Activated T-helper 17 cell treated with anti-CD3 and anti-CD28 coated beads, Interleukin-2, amount 50 U/mL, for 72 hours (primary cell): Measurements from ENCODE around the gene PDZD11. TPM values are rescaled to one million over a fixed set of nuclear protein-coding genes. Genes with fewer than 3 reads are reported as not detected.
"Not testable (repeated sequence)": the region's sequence is repeated elsewhere in the genome, so short reads cannot be mapped to it uniquely, and the experiment has no call there.

Source experiments
- ATAC-seq: fragments of 150-1000 bp; cut with Tn5 transposase; replicated peaks from 2 replicates; pipeline ENCODE4 v1.10.0; 2021; ENCODE audit warnings: mild to moderate bottlenecking, moderate library complexity
- H3K27ac Mint-ChIP-seq: one replicate; pipeline ENCODE4 v1.8.0; 2022; ENCODE audit warnings: mixed read lengths
- H3K27me3 Mint-ChIP-seq: one replicate; pipeline ENCODE4 v1.8.0; 2022; ENCODE audit warnings: mixed read lengths
- H3K36me3 Mint-ChIP-seq: one replicate; pipeline ENCODE4 v1.8.0; 2022; ENCODE audit warnings: low read depth, mild to moderate bottlenecking, mixed read lengths
- H3K4me1 Mint-ChIP-seq: one replicate; pipeline ENCODE4 v1.8.0; 2022; ENCODE audit warnings: mixed read lengths
- H3K4me3 Mint-ChIP-seq: one replicate; pipeline ENCODE4 v1.8.0; 2022; ENCODE audit warnings: mild to moderate bottlenecking, mixed read lengths
- H3K9me3 Mint-ChIP-seq: one replicate; pipeline ENCODE4 v1.8.0; 2022; ENCODE audit warnings: mixed read lengths
- total RNA-seq, 2 donors: library from RNA; stranded (reverse); gene quantifications; one replicate each; pipeline ENCODE4 v1.2.3, GENCODE V29; 2022

The PDZD11 gene
- 10 to 100 TPM; 21.6 to 32.1 TPM for total RNA-seq

DNA sequence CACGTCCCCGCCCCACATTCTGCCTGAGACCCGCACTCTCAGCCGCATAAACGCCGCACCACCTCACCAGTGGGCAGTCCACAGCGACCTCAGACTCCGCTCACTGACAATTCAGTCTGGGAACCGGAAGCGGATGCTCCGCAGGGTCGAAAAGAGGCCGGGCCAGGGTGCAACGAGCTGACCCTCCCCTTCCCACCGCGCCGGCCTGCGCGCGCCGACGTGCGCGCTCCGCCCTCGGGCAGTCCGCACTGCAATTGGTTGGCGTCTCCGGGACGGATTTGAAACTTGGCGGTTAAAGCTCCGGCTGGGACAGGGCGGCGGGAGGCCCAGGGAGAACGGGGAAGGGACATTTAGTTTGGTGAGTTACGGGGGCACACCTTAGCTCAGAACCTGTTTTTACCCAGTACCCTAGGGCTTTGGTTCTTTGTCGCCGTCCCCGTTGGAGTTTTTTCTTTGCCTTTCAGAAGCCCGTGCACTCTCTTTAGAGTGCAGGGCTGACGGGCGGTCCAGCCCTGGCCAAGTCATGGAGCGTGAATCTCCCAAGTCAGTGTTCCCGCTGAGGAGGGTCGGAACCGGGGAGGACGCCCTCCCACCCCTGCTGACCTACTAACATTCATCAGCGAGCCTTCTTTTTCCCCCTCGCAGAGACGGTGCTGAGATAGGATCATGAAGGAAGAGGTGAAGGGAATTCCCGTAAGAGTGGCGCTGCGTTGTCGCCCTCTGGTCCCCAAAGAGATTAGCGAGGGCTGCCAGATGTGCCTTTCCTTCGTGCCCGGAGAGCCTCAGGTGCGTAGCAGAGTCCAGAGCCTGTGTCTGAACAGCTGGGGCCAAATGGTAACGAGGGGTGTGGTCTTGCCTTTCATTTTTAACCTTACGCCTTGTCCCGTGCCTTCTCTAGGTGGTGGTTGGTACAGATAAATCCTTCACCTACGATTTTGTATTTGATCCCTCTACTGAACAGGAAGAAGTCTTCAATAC lies at the start of gene PDZD11, which contains the start of gene KIF4A:
Gene PDZD11, minus strand, starts transcription at position 135 of the 978 bp plus-strand sequence. CDS start 586 bp downstream, outside the sequence.
Gene KIF4A, plus strand, starts transcription at position 312 of the 978 bp plus-strand sequence. Its CDS starts 355 bp downstream, at position 667.
- ATAC-seq, result peak; percentile 99
- H3K9me3 Mint-ChIP-seq, result no peaks in the 10 kb centered on the region
- H3K27me3 Mint-ChIP-seq, result no peaks in the 10 kb centered on the region
- H3K27ac Mint-ChIP-seq, result peak within 1 kb of the TSS; percentile 84
- H3K4me3 Mint-ChIP-seq, result peak within 1 kb of the TSS; percentile 85
- peaks cover 21% of the 10 kb centered on the region for H3K36me3 Mint-ChIP-seq
- no peaks in the 10 kb centered on the region for H3K4me1 Mint-ChIP-seq

GRCh38 chrX:70338290-70338689 lies 48.6 kb upstream of the PDZD11 start:
- Mint-ChIP-seq H3K27ac (no peak overlapping the region), H3K27me3 (no peaks in the 10 kb centered on the region), H3K4me1 (no peaks in the 10 kb centered on the region), H3K4me3 (no peak overlapping the region), H3K36me3 (no peaks in the 10 kb centered on the region), H3K9me3 (no peaks in the 10 kb centered on the region)
- ATAC-seq, result no peak

GRCh38 chrX:70336767-70337166 lies 47.0 kb upstream of the PDZD11 start:
- Mint-ChIP-seq H3K9me3 (no peaks in the 10 kb centered on the region), H3K27ac (no peak overlapping the region), H3K4me3 (no peak overlapping the region), H3K36me3 (no peaks in the 10 kb centered on the region), H3K4me1 (no peaks in the 10 kb centered on the region), H3K27me3 (no peaks in the 10 kb centered on the region)
- peak; percentile 96 for ATAC-seq

DNA sequence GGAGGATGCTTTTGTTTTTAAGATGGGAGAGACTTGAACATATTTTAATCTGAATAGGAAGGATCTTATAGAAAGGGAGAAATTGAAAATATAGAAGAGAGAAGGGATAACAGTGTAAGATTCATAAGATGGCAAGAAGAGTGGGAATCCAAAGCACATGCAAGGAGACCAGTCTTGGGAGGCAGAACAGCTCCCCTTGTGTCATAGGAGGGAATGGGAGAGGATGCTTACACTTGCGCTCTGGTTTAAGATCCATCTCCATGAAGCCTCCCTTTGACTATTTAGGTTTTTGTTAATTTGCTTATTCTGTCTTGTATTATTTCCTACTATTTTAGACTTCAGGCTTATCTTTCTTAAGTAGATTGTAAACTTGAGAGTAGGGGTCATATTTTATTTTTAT lies 42.9 kb upstream of the PDZD11 start:
- Mint-ChIP-seq H3K4me1 (no peaks in the 10 kb centered on the region), H3K36me3 (no peaks in the 10 kb centered on the region), H3K27ac (no peak overlapping the region), H3K9me3 (no peaks in the 10 kb centered on the region), H3K4me3 (no peak overlapping the region), H3K27me3 (no peaks in the 10 kb centered on the region)
- no peak for ATAC-seq

DNA sequence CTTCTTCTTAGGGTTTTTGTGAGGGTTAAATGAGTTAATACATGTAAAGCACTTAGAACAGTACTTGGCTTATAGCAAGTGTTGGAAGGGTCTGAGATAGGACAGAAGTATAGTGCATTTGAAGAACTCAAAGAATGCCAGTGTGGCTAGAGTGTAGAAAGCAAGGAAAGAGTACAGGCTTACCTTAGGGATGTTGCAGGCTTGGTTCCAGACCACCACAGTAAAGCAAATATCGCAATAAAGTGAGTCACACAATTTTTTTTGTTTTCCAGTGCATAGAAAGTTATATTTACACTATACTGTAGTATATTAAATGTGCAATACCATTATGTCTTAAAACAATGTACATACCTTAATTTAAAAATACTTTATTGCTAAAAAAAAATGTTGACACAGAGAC lies 41.4 kb upstream of the PDZD11 start:
- Mint-ChIP-seq H3K9me3 (no peaks in the 10 kb centered on the region), H3K4me1 (no peaks in the 10 kb centered on the region), H3K36me3 (no peaks in the 10 kb centered on the region), H3K4me3 (no peak overlapping the region), H3K27me3 (no peaks in the 10 kb centered on the region), H3K27ac (no peak overlapping the region)
- no peak for ATAC-seq

DNA sequence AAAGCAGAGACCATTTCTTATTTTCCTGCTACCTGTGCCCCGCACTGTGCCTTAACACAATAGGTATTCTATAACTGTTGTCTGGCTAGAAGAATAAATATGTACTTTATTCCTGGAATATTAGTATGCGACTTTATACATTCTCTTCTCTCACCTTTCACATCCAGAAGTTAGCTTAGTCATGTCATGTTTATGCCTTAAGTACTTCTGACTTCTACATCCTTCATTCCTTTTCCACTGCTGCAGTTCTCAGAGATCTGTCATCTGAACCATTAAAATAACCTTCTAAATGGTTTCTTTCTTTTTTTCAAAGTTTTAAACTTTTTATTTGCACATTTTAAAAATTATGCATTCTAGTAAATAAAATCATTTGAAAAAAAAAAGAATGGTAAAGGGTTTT lies 34.6 kb upstream of the PDZD11 start:
- no peak for ATAC-seq
- no peaks in the 10 kb centered on the region for H3K4me1 Mint-ChIP-seq
- no peaks in the 10 kb centered on the region for H3K9me3 Mint-ChIP-seq
- H3K27me3 Mint-ChIP-seq, result no peaks in the 10 kb centered on the region
- no peak overlapping the region for H3K27ac Mint-ChIP-seq
- no peak overlapping the region for H3K4me3 Mint-ChIP-seq
- no peaks in the 10 kb centered on the region for H3K36me3 Mint-ChIP-seq

- H3K9me3 Mint-ChIP-seq, H3K27ac Mint-ChIP-seq, H3K4me1 Mint-ChIP-seq: not testable (repeated sequence)
Measured at GRCh38 chrX:70323628-70324027, 33.9 kb upstream of the PDZD11 start.

DNA sequence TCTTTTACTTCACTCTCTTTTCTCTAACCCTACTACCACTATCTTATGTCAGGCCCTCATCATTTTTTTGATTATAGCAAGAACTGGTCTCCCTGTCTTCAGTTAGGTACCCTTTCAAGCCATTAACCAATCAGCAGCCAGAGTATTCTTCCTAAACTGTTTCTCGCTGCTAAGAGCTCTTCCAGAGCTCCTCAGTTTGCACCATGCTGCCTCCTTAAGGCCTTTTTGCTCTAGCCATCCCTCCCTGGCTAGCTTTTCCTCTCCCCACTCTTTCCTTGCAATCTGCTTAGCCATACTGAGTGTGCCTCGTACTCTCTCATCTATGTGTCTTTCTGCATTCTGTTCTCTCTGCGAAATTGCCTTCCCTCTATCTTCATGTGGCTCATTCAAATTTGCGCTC lies 33.1 kb upstream of the PDZD11 start:
- H3K36me3 Mint-ChIP-seq, result no peaks in the 10 kb centered on the region
- H3K27ac Mint-ChIP-seq, result no peak overlapping the region
- no peak for ATAC-seq
- H3K27me3 Mint-ChIP-seq, result no peaks in the 10 kb centered on the region
- no peaks in the 10 kb centered on the region for H3K9me3 Mint-ChIP-seq
- H3K4me1 Mint-ChIP-seq, result no peaks in the 10 kb centered on the region
- no peak overlapping the region for H3K4me3 Mint-ChIP-seq

More at GRCh38 chrX:70323628-70324027, 33.9 kb upstream of the PDZD11 start:
- not testable (repeated sequence) for H3K4me3 Mint-ChIP-seq, H3K27me3 Mint-ChIP-seq, ATAC-seq, H3K36me3 Mint-ChIP-seq

- H3K9me3 Mint-ChIP-seq, result no peaks in the 10 kb centered on the region
- no peak overlapping the region for H3K4me3 Mint-ChIP-seq
- H3K27ac Mint-ChIP-seq, result no peak overlapping the region
- no peaks in the 10 kb centered on the region for H3K4me1 Mint-ChIP-seq
- no peak for ATAC-seq
- H3K27me3 Mint-ChIP-seq, result no peaks in the 10 kb centered on the region
- H3K36me3 Mint-ChIP-seq, result no peaks in the 10 kb centered on the region
Measured at GRCh38 chrX:70313503-70313902, 23.8 kb upstream of the PDZD11 start.

DNA sequence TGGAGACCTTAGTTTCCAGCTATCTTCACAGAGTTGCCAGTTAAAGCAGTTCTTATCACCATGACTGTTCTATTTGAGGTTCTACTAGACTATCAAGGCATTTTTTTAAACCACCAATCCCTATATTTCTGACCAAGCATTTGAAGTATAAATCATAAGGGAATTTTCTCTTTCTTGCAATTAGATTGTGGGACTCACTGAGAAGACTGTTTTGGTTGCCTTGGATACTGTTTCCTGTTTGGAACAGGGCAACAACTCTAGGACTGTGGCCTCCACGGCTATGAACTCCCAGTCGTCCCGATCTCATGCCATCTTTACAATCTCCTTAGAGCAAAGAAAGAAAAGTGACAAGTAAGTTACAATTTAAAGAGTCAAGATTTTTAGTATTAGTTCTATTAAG lies 12.0 kb upstream of the PDZD11 start:
- no peaks in the 10 kb centered on the region for H3K9me3 Mint-ChIP-seq
- peaks cover 16% of the 10 kb centered on the region for H3K36me3 Mint-ChIP-seq
- no peak overlapping the region for H3K4me3 Mint-ChIP-seq
- no peak overlapping the region for H3K27ac Mint-ChIP-seq
- H3K4me1 Mint-ChIP-seq, result no peaks in the 10 kb centered on the region
- ATAC-seq, result no peak
- H3K27me3 Mint-ChIP-seq, result no peaks in the 10 kb centered on the region

DNA sequence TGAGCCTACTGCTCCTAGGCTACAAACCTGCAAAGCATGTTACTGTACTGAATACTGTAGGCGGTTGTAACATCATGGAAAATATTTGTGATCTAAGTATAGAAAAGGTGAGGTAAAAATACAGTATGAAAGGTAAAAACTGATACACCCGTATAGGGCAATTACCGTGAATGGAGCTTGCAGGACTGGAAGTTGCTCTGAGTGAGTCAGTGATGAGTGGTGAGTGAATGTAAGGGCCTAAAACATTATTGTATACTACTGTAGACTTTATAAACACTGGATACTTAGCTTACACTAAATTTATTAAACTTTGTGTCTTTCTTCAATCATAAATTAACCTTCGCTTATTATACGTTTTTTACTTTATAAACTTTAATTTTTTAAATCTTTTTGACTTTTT lies 3.9 kb upstream of the PDZD11 start:
- Mint-ChIP-seq H3K27ac (no peak overlapping the region), H3K9me3 (no peaks in the 10 kb centered on the region), H3K4me1 (no peaks in the 10 kb centered on the region), H3K27me3 (no peaks in the 10 kb centered on the region), H3K36me3 (no peaks in the 10 kb centered on the region), H3K4me3 (no peak overlapping the region)
- no peak for ATAC-seq

DNA sequence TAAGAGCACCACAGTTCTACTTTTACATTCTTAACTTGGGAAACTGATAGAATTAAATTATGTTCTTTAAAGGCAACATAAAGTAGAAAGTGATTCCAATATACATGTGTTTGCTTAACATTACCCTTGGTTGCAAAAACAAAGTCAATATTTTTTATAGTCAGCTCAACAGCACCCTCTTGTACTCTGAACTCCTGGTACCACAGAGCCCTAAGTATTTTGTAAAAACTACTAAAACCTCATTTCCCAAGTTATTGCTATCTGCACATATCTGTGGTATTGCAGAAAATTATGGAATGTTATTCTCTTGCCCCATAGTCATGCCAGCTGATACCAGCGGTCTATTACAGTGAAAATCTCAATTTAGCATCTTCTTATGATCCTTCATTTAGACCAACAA lies 3.1 kb upstream of the PDZD11 start:
- H3K4me1 Mint-ChIP-seq, result no peaks in the 10 kb centered on the region
- no peaks in the 10 kb centered on the region for H3K27me3 Mint-ChIP-seq
- no peaks in the 10 kb centered on the region for H3K9me3 Mint-ChIP-seq
- H3K36me3 Mint-ChIP-seq, result no peaks in the 10 kb centered on the region
- no peak overlapping the region for H3K27ac Mint-ChIP-seq
- no peak overlapping the region for H3K4me3 Mint-ChIP-seq
- ATAC-seq, result no peak

DNA sequence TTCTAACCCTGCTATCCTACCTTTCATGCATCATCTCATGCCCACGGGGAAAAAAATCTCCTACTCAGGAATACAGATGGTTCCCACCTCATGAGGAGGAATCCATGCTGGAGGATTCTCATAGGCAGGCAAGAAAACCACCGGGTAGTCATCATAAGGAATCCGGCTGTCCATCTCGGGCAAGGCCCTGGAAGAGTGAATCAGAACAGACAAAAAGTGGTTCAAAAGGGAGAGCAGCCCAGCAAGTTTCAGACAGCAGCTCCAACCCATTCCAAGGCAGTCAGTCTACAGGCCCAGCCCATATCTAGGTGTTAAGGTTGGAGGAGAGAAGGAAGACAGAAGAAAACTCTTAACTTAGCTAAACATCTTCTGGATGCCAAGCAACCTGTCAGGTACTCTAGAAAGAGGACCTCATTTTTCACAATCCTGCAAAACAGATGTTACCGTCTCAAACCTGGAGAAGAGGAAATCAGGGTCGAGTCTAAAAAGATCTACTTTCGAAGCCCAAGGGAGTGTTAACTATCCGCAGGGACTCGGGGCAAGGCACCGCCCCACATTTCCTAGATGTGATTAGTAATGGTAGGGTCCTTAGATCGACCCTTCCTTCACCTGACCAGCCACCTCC lies 447 bp downstream of the PDZD11 start:
- Mint-ChIP-seq H3K4me3 (peak overlapping the region; percentile 85), H3K4me1 (no peaks in the 10 kb centered on the region), H3K36me3 (peaks cover 29% of the 10 kb centered on the region), H3K27me3 (no peaks in the 10 kb centered on the region), H3K9me3 (no peaks in the 10 kb centered on the region), H3K27ac (peak overlapping the region; percentile 84)
- no peak for ATAC-seq

DNA sequence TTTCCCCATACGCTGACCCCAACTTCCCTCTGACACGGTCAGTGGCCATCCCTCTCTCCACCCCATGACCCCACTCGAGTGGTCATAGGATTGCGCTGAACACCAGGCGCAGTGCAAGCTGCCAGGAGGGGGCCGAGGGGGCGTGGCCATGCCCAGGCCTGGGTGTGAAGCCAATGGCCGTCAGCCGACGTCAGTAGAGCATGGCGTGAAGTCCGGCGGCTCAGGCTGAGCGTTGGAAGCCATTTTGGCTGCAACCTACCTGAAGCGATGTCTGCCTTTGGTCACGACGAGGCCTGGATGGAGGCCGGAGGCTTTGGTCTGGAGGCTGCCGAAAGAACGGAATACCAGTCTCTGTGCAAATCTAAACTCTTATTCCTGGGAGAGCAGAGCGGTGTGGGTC lies 7.8 kb downstream of the PDZD11 start, which contains the start of gene RAB41:
Gene RAB41, plus strand, starts transcription at position 222 of the 400 bp plus-strand sequence. Its CDS starts 46 bp downstream, at position 268.
- no peak within 1 kb of the TSS for H3K27ac Mint-ChIP-seq
- no peak for ATAC-seq
- no peak within 1 kb of the TSS for H3K4me3 Mint-ChIP-seq
- peaks cover 30% of the 10 kb centered on the region for H3K36me3 Mint-ChIP-seq
- H3K9me3 Mint-ChIP-seq, result no peaks in the 10 kb centered on the region
- H3K27me3 Mint-ChIP-seq, result no peaks in the 10 kb centered on the region
- no peaks in the 10 kb centered on the region for H3K4me1 Mint-ChIP-seq

DNA sequence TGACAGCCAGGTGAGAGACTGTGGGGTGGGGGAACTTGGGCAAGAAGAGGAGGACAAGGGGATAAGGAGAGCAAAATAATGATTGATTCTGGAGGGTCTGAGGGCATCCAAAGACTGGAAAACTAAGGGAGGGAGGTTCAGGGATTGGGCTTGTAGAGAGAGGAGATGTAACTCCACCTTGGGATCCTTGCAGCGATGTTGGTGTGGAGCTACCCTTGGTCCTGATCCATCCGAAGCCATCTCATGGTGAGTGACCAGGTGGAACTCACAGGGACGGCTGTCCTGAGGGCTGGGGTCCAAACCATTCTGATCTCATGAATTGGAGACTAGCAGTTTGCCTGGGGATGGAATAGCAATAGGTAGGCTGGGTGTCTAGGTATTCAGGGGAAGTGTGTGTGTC lies 9.2 kb downstream of the PDZD11 start:
- Mint-ChIP-seq H3K4me1 (no peaks in the 10 kb centered on the region), H3K27me3 (no peaks in the 10 kb centered on the region), H3K4me3 (no peak overlapping the region), H3K36me3 (peaks cover 16% of the 10 kb centered on the region), H3K9me3 (no peaks in the 10 kb centered on the region), H3K27ac (no peak overlapping the region)
- no peak for ATAC-seq
